NCI-H2227 (cell line): ENCODE results near the gene RUNDC3A.
A peak's percentile ranks its signal among the peaks of the same experiment; 100 is the strongest.

ENCODE experiments used
- DNase-seq: peaks from one replicate; lab custom pipeline; 2025; ENCODE audit not compliant: unreplicated experiment; lab: John Stamatoyannopoulos, UW

Gene RUNDC3A

GRCh38 chr17:44283344-44284023, 24.9 kb upstream of the RUNDC3A start:
- DNase-seq: no peak

- no peak for DNase-seq
Measured at GRCh38 chr17:44284024-44284400, 24.4 kb upstream of the RUNDC3A start.

GRCh38 chr17:44287651-44288050, 20.8 kb upstream of the RUNDC3A start:
- DNase-seq: no peak

GRCh38 chr17:44293509-44294226, 14.7 kb upstream of the RUNDC3A start:
- DNase-seq: no peak

DNA sequence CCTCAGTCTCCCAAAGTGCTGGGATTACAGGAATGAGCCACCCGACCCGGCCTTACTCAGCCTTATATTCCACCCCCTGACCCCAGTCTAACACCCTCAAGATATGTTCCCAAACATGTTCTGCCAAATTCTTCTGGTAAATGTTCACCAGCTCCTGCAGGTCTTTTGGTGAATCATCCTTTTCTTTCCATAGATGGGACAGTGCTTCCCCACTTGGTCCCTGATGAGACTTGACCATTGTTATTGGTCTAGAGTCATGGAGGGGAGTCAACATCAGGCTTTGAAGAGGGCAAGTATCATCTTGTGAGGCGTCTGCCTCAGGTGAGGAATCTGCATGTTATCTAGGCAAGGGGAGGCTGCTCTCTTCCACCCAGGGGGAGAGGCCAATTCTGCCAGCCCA, 10.4 kb upstream of the RUNDC3A start:
- no peak for DNase-seq

- no peak for DNase-seq
Measured at GRCh38 chr17:44304651-44305050, 3.8 kb upstream of the RUNDC3A start.

DNA sequence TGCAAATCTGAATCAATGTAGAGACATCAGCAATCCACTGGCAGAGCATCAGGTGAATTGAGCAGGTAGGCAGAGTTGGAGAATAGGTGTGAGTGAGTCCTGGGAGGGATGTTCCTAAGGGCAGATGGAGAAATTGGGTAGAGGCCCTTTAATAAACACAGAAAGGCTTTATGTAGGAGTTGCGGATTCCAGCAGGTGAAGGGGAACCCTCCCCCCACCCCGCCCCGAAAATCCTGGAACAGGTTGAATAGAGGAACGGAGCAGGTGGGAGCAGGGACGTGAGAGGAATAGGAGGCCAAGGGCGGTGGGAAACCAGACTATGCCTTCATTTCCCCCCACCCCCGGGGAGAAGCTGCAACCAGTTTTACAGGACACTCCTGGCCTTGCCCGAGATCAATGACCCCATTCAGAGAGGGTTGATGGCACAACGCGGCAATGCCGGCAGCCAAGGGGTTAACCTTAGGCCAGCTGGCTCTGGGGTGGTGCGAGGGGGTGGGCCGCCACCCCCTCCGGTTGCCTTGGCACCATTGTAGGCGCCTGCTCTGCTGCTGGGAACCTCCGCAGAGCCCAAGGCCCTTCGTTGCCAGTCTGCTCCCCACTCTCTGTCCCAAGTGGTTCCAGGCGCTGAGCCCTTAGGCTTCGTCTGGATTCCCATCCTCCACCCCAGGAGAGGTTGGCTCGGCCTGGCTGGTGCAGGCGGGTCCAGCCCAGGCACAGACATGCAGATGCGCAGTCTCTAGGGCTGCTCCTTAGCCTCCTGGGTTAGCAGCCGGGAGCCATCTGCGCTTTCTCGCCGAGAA, 814 bp upstream of the RUNDC3A start:
- peak; percentile 85 for DNase-seq

- peak; percentile 70 for DNase-seq
Measured at GRCh38 chr17:44308865-44309264, 464 bp downstream of the RUNDC3A start.

DNA sequence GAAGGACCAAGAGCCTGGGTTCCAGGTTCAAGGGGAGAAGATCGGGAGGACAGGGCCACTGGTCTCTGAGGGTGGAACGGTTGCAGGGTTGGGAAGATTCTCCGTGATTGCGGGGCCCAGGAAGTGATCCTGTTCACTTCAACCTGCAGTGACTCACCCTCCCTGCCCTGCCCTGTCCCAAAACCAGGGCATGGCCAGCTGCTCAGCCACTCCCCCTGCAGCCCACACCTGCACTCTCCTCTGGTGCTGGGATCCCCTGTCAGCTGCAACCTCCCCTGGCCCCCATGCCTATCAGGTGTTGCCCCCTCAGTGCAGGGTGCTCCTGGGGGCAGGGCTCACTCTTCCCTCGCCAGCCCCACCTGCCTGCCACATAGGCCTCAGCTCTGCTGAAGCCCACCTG, 1.1 kb downstream of the RUNDC3A start:
- DNase-seq: no peak

DNA sequence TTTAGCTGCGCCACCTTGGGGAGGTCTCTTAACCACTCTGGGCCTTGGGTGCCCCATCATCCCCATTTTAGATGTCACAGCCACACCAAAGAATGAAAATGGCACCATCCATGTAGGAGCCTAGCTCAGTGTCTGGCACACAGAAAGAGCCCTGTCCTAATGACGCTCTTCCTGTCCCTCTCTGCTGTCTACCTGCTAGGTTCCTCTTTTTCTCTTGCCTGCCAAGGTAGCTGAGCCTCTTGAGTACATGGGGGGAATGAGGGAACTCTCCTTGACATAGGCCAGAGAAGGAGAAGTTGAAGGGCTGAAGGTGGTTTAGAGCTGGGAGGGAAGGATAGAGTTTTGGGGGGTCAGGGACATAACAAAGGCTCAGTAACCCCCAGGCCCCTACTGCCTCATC, 1.8 kb downstream of the RUNDC3A start:
- DNase-seq: no peak

GRCh38 chr17:44310609-44311376, 2.4 kb downstream of the RUNDC3A start:
- no peak for DNase-seq

GRCh38 chr17:44311562-44312181, 3.3 kb downstream of the RUNDC3A start:
- DNase-seq: no peak

GRCh38 chr17:44312396-44313104, 4.1 kb downstream of the RUNDC3A start:
- no peak for DNase-seq

DNA sequence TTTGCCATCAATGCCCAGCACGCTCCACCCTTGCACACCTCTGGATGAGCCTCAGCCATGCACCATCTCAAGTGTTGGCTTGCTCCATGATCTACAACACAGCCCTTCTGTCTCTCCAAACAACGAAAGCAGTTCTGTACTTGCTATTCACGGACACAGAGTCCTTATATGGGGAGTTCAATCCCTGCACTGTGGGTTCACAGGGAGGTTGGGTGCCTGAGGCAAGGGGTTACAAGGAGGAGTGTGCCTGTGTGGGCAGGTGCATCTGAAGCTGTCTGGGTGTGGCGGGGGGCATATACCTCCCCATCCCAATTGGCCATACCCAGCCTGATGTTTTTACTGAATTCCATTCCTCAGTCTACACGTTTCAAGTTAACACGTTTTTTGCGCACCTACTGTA, 5.6 kb downstream of the RUNDC3A start:
- no peak for DNase-seq

- DNase-seq: no peak
Measured at GRCh38 chr17:44314524-44314868, 6.1 kb downstream of the RUNDC3A start.

DNA sequence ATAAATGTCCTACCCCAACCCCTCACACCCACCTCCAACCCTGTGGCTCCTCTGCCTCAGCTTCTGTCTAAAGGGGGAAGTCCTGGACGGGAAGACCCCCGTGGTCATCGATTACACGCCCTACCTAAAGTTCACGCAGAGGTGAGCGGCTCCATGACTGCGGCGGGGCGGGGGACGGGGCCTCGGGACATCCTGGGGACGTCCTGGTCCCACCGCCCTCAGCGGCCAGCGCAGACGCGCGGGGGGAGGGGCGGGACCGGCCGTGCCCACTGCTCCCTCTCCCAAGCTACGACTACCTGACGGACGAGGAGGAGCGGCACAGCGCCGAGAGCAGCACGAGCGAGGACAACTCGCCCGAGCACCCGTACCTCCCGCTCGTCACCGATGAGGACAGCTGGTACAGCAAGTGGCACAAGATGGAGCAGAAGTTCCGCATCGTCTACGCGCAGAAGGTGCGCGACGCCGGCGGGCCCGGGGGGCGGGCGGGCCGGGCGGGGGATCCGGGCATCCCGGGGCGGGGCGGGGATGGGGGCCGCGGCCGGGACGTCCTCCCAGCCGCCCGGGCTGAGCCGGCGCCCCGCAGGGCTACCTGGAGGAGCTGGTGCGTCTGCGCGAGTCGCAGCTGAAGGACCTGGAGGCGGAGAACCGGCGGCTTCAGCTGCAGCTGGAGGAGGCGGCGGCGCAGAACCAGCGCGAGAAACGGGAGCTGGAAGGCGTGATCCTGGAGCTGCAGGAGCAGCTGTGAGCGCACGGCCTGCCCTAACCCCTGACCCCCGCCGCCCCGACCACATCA, 6.7 kb downstream of the RUNDC3A start:
- DNase-seq: no peak

- DNase-seq: no peak
Measured at GRCh38 chr17:44315760-44316731, 7.6 kb downstream of the RUNDC3A start.

GRCh38 chr17:44317545-44317944, 9.1 kb downstream of the RUNDC3A start:
- DNase-seq: no peak
